Lower leg skin (tissue), 3 donors: ENCODE results near the gene KIF17.

ENCODE experiments used
- POLR2A ChIP-seq, 2 donors: fragments of 450-650 bp; IDR thresholded peaks; one replicate each; pipeline ENCODE4 v1.6.1; 2016 to 2017; ENCODE audit warnings: antibody characterized with exemption in 2 of 2, mild to moderate bottlenecking in 1 of 2, moderate library complexity in 1 of 2
- TF ChIP-seq, protein P1 (sequence below), 3 donors: fragments of 450-650 bp; IDR thresholded peaks; one replicate each; pipeline ENCODE4 v1.5.1; 2016; ENCODE audit warnings: antibody characterized with exemption in 3 of 3, mild to moderate bottlenecking in 3 of 3, moderate library complexity in 2 of 3

DNA sequence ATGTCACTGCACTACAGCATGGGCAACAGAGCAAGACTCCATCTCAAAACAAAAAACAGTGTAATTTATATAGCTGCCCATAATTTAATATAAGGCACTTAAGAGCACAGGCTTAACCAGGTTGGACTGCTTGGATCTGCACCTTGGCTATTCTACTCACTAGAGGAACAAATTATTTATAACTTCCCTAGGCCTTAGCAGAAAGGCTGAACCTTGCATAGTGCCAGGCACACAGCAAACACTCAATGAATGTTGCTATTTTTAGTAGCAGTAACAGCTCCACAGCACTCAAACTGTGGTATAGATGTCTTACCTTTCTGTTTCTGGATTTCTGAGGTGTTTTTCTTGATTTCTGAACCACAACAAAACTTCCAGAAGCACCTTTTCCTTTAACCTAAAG lies 49.5 kb upstream of the KIF17 start:
- TF ChIP-seq, protein P1, sequence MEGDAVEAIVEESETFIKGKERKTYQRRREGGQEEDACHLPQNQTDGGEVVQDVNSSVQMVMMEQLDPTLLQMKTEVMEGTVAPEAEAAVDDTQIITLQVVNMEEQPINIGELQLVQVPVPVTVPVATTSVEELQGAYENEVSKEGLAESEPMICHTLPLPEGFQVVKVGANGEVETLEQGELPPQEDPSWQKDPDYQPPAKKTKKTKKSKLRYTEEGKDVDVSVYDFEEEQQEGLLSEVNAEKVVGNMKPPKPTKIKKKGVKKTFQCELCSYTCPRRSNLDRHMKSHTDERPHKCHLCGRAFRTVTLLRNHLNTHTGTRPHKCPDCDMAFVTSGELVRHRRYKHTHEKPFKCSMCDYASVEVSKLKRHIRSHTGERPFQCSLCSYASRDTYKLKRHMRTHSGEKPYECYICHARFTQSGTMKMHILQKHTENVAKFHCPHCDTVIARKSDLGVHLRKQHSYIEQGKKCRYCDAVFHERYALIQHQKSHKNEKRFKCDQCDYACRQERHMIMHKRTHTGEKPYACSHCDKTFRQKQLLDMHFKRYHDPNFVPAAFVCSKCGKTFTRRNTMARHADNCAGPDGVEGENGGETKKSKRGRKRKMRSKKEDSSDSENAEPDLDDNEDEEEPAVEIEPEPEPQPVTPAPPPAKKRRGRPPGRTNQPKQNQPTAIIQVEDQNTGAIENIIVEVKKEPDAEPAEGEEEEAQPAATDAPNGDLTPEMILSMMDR (IDR thresholded peaks at IDR 0.05): no peak
- no peak for TF ChIP-seq POLR2A (IDR thresholded peaks at IDR 0.05)
